HG03064 (cell line): Measurements from ENCODE around the gene ZNF253.
"Not testable (repeated sequence)": the region's sequence is repeated elsewhere in the genome, so short reads cannot be mapped to it uniquely, and the experiment has no call there.

Experiments
- ATAC-seq: cut with Tn5 transposase; IDR thresholded peaks from one replicate; pipeline ENCODE4 v1.9.1; 2021; ENCODE audit warnings: low read depth; ENCODE audit not compliant: unreplicated experiment

Gene ZNF253

DNA sequence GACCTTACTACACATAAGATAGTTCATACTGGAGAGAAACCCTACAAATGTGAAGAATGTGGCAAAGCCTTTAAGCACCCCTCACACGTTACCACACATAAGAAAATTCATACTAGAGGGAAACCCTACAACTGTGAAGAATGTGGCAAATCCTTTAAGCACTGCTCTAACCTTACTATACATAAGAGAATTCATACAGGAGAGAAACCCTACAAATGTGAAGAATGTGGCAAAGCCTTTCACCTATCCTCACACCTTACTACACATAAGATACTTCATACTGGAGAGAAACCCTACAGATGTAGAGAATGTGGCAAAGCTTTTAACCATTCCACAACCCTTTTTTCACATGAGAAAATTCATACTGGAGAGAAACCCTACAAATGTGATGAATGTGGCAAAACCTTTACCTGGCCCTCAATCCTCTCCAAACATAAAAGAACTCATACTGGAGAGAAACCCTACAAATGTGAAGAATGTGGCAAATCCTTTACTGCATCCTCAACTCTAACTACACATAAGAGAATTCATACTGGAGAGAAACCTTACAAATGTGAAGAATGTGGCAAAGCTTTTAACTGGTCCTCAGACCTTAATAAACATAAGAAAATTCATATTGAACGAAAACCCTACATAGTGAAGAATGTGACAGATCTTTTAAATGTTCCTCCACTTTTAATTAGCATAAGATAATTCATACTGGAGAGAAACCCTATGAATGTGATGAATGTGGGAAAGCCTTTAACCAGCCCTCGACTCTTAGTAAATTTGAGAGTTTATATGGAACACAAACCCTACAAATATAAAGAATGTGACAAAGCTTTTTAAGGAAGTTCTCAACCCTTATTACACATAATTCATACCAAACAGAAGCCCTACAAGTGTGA, 26.6 kb downstream of the ZNF253 start:
- not testable (repeated sequence) for ATAC-seq

DNA sequence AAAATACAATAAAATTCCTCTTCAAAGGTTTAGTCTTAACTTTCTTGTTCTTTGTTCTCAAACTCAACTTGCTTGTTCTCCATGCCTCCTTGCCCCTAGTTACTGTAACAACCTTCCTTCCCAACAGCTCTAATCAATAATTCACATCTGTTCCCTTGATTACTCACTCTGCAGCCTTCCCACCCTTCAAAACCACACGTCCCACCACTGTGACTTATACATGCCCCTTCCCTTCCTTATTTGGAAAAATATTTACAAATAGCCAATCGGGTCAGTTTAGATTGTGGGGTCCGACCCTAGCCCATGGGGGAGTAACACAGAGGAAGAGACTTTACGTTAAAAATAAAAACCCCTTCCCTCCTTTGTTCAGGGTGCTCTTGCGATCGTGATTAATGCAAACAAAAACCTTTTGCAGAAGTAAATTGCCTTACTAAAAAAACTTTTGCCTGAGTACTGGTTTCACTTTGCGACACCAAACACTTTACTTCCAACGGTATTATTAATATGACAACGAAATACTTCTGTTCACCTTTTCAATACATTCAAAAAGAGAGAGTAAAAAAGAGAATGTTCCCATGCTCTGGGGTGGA, 34.6 kb downstream of the ZNF253 start:
- ATAC-seq: no peak

DNA sequence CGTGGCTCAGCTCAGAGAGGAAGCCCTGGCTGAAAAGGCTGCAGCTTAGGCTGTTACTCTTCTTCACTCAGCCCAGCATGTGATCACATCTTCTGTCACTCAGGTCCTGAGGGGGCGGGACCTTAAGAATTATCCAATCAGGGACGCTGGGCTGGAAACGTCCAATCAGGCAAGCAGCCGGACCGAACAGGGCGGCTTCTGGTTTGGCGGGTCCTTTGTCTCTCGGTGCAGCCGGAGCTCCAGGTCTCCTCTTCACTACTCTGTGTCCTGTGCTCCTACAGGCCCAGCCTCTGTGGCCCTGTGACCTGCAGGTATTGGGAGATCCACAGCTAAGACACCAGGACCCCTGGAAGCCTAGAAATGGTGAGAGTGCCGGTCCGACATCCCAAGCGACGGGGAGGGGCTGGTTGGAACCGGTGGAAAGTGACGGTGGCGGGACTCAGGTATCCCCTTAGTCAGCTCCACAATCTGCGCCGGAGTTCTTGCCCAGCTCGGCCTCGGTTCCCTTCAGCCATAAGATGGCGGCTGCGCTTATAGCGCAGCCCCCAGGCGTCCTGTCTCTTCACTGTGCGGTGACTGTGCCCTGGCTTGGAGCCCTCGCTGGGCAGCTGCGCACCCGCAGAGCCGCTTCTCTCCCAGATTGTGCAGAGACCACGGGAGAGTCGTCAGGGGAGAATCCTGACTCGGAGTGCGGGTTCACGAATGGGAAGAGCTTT, 35.2 kb downstream of the ZNF253 start, which contains the start of gene ZNF93:
Gene ZNF93, plus strand, starts transcription at position 218 of the 716 bp plus-strand sequence. Its CDS starts 143 bp downstream, at position 361.
- ATAC-seq: peak; percentile 89

DNA sequence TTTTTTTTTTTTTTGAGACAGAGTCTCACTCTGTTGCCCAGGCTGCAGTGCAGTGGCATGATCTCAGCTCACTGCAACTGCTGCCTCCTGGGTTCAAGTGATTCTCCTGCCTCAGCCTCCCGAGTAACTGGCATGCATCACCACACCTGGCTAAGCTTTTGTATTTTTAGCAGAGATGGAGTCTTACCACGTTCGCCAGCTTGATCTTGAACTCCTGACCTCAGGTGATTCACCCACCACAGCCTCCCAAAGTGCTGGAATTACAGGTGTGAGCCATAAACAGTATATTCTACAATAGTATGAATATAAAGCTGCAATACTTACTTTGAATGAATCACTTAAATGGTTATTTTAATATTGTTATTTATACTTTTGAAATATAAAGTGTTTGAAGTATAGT, 41.9 kb downstream of the ZNF253 start:
- not testable (repeated sequence) for ATAC-seq

DNA sequence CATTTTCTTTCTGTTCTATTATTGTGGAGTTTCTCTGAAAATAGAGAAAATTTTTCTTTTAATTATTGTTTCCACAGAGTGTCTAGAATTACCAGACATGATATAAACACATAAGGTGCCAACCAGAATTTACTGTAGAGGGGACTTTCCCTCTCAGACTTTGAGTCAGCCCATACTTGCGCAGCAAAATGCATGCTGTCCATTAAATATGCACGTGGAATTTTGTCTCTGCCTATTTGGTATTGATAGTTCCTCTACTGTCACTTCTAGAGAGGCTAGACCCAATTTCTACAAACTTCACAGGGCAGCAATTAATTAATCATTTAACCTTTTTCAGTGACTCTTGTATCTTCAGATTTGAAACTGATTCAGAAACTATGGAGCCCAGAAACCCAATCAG, 44.0 kb downstream of the ZNF253 start:
- ATAC-seq: no peak

DNA sequence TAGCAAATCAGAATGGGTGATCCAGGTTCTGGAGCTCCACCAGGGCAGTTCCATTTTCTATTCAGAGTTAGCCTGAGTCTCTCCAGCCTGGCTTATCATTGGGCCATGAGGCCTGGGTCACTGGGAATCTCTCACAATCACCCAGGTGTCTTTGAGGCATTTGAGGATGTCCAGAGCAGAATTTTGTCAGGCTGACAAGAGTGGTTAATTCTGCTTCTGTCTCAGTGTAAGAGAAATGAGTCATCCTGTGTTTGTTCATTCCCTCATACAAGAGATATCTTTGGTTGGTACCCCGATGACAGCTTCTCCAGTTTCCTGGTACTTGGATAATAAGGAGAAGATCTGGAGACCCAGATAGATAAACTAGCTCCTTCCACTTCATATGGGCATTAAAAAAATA, 45.5 kb downstream of the ZNF253 start:
- no peak for ATAC-seq

DNA sequence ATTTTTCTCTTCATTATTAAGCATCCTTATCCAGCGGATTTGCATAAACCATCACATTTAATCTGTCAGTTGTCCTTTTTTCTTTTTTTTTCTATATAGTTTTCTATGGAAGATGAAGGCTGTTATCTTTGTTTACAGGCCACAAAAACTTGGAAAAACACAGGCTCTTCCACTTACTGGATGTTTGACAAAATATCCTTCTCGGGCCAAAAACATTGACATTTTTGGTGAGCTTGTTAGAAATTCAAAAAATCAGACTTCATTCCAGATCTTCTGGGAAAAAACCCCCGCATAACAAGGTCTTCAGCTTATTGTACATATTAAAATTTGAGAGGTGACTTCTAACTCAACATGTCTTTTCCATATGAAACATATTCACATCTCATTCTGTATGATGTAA, 48.9 kb downstream of the ZNF253 start:
- ATAC-seq: no peak

DNA sequence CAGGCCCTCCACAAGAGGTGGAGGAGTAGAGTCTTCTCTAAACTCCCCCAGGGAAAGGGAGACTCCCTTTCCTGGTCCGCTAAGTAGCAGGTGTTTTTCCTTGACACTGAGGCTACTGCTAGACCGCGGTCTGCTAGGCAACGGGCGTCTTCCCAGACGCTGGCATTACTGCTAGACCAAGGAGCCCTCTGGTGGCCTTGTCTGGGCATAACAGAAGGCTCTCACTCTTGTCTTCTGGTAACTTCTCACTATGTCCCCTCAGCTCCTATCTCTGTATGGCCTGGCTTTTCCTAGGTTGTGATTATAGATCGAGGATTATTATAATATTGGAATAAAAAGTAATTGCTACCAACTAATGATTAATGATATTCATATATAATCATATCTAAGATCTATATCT, 64.7 kb downstream of the ZNF253 start:
- not testable (repeated sequence) for ATAC-seq

DNA sequence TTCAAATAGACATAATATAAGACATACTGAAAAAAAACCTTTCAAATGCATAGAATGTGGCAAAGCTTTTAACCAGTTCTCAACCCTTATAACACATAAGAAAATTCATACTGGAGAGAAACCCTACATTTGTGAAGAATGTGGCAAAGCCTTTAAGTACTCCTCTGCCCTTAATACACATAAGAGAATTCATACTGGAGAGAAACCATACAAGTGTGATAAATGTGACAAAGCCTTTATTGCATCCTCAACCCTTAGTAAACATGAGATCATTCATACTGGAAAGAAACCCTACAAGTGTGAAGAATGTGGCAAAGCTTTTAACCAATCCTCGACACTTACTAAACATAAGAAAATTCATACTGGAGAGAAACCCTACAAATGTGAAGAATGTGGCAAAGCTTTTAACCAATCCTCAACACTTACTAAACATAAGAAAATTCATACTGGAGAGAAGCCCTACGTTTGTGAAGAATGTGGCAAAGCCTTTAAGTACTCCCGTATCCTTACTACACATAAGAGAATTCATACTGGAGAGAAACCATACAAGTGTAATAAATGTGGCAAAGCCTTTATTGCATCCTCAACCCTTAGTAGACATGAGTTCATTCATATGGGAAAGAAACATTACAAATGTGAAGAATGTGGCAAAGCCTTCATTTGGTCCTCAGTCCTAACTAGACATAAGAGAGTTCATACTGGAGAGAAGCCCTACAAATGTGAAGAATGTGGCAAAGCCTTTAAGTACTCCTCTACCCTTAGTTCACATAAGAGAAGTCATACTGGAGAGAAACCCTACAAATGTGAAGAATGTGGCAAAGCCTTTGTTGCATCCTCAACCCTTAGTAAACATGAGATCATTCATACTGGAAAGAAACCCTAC, 68.0 kb downstream of the ZNF253 start:
- not testable (repeated sequence) for ATAC-seq

DNA sequence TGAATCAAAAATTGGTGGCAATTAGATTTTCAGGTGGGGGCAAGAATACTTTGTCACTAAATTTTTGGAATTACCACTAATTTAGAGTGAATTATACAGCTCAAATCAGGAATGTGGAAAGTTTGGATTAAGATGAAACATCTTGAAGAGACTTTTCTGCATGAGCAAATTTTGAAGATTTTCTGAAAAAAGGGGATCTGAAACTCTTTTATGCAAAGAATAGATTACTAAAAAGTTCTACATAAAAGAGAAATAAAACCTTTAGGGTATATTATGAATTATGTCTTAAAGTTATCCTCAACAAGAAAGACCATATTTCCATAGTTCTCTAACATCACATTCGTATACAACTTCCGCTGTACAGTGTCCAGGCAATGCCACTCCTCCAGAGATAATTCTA, 71.7 kb downstream of the ZNF253 start:
- ATAC-seq: no peak

DNA sequence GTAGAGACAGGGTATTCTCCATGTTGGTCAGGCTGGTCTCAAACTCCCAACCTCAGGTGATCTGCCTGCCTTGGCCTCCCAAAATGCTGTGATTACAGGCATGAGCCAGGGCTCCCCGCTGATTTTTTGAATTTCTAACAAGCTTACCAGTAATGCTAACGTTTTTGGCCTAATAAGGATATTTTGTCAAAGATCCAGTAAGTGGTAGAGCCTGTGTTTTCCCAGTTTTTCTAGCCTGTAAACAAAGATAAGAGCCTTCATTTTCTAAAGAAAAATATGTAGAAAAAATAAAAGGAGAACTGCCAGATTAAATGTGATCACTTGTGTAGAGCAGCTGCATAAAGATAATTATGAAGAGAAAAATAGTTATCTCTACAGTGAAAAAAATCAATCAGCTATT, 72.8 kb downstream of the ZNF253 start:
- ATAC-seq: no peak

DNA sequence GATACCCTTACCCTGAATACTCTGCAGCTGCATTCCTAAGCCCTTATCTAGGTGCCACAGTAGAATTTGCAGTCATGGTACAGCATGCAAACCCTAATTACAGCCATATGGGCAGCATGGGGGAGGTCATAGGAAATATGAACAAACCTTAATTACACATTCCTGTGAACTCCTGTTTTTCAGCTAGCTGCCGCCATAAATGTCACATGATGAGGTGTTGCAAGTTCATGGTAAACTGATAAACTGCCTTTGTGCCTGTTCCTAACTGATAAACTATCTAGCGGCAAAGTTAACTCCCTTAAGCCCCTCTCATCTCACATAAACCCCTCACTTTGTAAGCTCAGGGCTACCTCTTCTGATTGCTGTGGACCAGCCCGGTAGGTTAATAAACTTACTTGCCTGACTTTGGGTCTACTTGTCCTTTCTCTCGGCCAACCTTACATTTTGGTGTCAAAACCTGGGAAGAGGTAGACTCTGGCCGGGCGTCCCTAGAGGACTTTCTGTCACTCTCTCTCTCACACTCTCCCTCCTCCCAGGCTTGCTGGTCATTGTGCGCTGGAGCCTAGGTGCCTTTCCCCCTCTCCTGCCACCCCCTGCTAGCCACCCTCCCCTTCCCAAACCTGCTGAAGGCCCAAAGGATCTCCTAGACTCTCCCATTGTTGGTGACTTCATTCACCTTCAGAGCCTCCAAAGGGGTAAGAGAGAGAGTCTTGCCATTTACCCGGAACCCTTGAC, 78.3 kb downstream of the ZNF253 start:
- no peak for ATAC-seq
